ENCODE data around the gene ATP5PD.
A peak's percentile ranks its signal among the peaks of the same experiment; 100 is the strongest.
"Not testable (repeated sequence)": the region's sequence is repeated elsewhere in the genome, so short reads cannot be mapped to it uniquely, and the experiment has no call there.

Gene ATP5PD

DNA sequence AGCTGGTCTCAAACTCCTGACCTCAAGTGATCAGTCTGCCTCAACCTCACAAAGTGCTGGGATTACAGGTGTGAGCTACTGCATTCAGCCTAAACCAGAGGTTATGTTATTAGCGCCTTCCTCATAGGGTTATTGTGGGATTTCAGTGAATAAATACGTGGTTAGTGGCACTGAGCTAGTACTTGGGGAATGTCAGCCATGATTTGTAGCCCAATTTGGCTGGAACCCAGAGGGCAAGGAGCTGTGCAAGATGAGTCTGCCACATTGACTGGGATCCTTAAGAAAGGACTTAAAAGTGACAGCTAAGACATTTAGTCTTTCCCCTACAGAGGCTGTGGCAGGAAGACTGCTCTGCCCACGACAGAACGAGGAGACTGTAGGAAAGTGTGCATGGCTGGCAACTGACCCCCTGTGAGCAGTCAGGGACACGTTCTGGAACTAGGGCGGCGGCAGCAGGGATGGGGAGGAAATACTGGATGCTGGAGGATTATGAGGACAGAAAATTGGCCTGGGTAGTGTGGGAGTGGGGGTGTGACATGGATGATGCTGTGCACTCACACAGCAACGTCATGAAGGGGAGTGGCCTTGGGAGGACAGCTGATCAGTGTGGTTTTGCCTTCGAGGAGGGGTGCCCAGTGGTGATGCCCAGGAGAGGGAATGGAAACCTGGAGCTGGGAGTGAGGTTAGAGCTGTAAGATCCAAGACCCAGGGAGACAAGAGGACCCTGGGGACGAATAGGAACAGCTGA is 14.6 kb downstream of the ATP5PD start:
- in situ Hi-C loops (cut with MboI; ENCODE audit: low sequenced_read_pairs, unreplicated experiment) = no loop called here
- DNase-seq (ENCODE audit: low spot score) = peak; percentile 77
- no peak for TF ChIP-seq CTCF (IDR thresholded peaks at IDR 0.05; ENCODE audit: borderline replicate concordance, control extremely low read depth, extremely low read depth, insufficient read depth, missing control alignments)

DNA sequence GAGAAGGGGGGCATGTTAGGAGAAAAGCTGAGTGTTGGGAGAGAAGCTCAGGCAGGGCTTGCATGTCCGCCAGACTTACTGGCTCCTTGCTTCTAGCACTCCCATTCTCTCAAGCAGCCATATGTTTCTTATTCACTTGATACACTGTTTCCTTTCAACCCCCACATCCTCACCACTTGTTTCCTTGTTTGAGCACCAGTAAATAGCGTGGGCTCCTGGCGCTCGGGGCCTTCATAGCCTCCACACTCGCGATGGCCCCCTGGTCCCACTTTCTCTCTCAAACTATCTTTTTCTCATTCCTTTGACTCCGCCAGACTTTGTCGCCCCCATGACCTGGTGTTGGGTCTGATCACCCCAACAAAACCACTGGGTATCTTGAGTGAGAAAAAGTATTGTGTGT is 16.6 kb downstream of the ATP5PD start:
- TF ChIP-seq CTCF (IDR thresholded peaks at IDR 0.05; ENCODE audit: borderline replicate concordance, control extremely low read depth, extremely low read depth, insufficient read depth, missing control alignments) = no peak

DNA sequence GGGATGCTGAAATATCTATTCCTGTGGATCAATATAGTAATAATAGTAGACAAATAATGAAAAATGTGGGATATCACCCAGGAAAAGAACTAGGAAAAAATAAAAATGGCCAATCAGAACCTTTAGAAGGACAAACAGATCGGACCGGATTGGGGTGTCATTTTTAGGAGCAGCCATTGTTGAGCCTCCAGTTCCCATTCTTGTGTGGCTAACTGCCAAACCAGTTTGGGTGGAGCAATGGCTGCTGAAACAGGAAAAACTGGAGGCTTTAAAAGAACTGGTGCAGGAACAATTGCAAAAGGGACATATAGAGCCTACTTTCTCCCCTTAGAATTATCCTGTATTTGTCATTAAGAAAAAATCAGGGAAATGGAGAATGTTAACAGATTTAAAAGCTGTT is 20.1 kb downstream of the ATP5PD start:
- DNase-seq (ENCODE audit: low spot score); in situ Hi-C loops (cut with MboI; ENCODE audit: low sequenced_read_pairs, unreplicated experiment): not testable (repeated sequence)

More for the DNA sequence above, 16.6 kb downstream of the ATP5PD start:
- in situ Hi-C loops (cut with MboI; ENCODE audit: low sequenced_read_pairs, unreplicated experiment) = no loop called here
- no peak for DNase-seq (ENCODE audit: low spot score)

- in situ Hi-C loops (cut with MboI; ENCODE audit: low sequenced_read_pairs, unreplicated experiment); DNase-seq (ENCODE audit: low spot score): not testable (repeated sequence)
Measured at GRCh38 chr17:75025398-75025734, 21.4 kb downstream of the ATP5PD start.

GRCh38 chr17:75024686-75025397 is 21.9 kb downstream of the ATP5PD start:
- TF ChIP-seq CTCF (IDR thresholded peaks at IDR 0.05; ENCODE audit: borderline replicate concordance, control extremely low read depth, extremely low read depth, insufficient read depth, missing control alignments) = no peak
- in situ Hi-C loops (cut with MboI; ENCODE audit: low sequenced_read_pairs, unreplicated experiment) = no loop called here
- DNase-seq (ENCODE audit: low spot score) = no peak

- no peak for DNase-seq (ENCODE audit: low spot score)
- in situ Hi-C loops (cut with MboI; ENCODE audit: low sequenced_read_pairs, unreplicated experiment) = no loop called here
- TF ChIP-seq CTCF (IDR thresholded peaks at IDR 0.05; ENCODE audit: borderline replicate concordance, control extremely low read depth, extremely low read depth, insufficient read depth, missing control alignments) = no peak
Measured at GRCh38 chr17:75020331-75021110, 26.2 kb downstream of the ATP5PD start.

DNA sequence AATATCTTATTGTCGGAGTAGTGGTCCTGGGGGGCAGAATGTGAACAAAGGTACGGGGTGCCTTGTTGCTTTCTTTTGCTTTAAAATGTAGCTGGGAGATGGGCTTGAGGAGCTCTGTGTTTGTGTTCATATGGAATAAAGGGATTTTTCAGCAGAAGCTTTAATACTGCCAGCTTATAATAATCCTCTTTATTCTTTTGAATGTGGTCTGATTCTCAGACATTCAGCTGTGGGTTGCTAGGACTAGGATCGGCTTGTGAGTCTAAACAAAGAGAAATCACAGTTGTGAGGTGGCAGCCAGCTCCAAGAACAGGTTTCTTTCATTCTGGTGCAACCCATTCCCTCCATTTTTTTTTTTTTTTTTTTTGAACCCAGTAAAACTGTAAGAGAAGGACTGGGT is 27.1 kb downstream of the ATP5PD start:
- no peak for TF ChIP-seq CTCF (IDR thresholded peaks at IDR 0.05; ENCODE audit: borderline replicate concordance, control extremely low read depth, extremely low read depth, insufficient read depth, missing control alignments)
- DNase-seq (ENCODE audit: low spot score) = no peak
- in situ Hi-C loops (cut with MboI; ENCODE audit: low sequenced_read_pairs, unreplicated experiment) = no loop called here
